Uterus (tissue), 2 donors: ENCODE measurements around the gene ETF1.

Experiments used
- CTCF ChIP-seq, 4 experiments: fragments of 200-600 bp in 2 of 4; fragments of 450-650 bp in 2 of 4; sonication (generic) in 2 of 4; IDR thresholded peaks; one replicate each; pipeline ENCODE4 v1.5.1; 2016 to 2019; ENCODE audit warnings: antibody characterized with exemption in 4 of 4, mild to moderate bottlenecking in 2 of 4, moderate library complexity in 1 of 4
- POLR2A ChIP-seq, 2 donors: fragments of 450-650 bp; IDR thresholded peaks; one replicate each; pipeline ENCODE4 v1.6.1; 2016; ENCODE audit warnings: antibody characterized with exemption in 2 of 2, mild to moderate bottlenecking in 1 of 2, moderate library complexity in 1 of 2

- TF ChIP-seq CTCF (IDR thresholded peaks at IDR 0.05) = peak in 2 of 4 experiments; percentile 9 to 19
- TF ChIP-seq POLR2A (IDR thresholded peaks at IDR 0.05) = peak in 1 of 2 donors; percentile 56
Measured at GRCh38 chr5:138491669-138492559, 51.1 kb downstream of the ETF1 start.
